MV-4-11 (cell line): ENCODE results near the gene CPM.

Source experiments
- DNase-seq: peaks from one replicate; lab custom pipeline; 2025; lab: John Stamatoyannopoulos, UW

Gene CPM

GRCh38 chr12:68878283-68878682 is 54.7 kb downstream of the CPM start:
- no peak for DNase-seq

GRCh38 chr12:68877583-68877982 is 55.4 kb downstream of the CPM start:
- no peak for DNase-seq

- DNase-seq = no peak
Measured at GRCh38 chr12:68876461-68876860, 56.5 kb downstream of the CPM start.

DNA sequence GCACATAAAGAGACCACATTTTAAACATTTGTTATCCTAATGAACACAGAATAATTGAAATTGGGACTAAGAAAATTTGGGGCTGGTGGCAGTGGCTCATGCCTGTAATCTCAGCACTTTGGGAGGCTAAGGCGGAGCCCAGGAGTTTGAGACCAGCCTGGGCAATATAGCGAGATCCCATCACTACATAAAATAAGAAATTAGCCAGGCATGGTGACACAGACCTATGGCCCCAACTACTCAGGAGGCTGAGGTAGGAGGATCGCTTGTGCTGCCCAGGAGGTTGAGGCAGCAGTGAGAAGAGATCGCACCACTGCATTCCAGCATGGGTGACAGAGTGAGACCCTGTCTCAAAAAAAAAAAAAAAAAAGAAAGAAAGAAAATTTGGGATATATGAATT is 59.7 kb downstream of the CPM start:
- DNase-seq = no peak

DNA sequence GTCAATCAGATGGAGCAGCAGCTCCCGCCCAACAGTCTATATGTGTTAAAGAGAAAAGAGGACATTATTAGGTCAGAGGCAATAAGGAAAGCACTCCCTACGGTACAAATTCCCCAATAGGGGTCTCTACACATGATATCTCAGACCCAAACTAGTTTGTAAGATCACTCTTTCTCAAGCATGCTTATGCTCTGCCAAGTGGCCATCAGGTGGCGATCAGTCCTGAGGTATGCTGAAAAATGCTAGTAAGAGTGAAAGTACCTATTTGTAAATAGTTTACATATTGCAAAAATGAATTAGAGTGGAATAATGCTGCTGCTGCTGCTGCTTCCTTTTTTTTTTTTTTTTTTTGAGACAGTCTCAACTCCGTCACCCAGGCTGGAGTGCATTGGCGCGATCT is 61.0 kb downstream of the CPM start:
- peak; percentile 47 for DNase-seq

DNA sequence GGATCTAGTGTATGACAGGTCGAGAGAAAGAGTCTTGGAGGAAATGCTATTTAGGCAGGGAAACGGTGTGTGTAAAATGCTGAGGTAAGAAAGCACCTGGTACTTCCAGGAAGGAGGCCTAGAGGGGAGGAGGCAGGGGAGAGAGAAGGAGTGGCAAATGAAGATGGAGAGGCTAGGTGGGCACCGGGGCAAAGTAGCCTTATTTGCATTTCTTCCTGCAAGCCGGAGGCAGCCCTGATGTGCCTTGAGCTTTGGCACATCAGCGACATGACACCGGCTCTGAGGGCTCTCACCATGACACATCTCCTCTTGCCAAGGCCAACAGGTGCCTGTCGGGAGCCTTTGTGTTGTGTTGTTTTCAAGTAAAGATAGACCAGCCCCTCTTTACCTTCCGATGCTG is 61.6 kb downstream of the CPM start:
- DNase-seq = no peak

DNA sequence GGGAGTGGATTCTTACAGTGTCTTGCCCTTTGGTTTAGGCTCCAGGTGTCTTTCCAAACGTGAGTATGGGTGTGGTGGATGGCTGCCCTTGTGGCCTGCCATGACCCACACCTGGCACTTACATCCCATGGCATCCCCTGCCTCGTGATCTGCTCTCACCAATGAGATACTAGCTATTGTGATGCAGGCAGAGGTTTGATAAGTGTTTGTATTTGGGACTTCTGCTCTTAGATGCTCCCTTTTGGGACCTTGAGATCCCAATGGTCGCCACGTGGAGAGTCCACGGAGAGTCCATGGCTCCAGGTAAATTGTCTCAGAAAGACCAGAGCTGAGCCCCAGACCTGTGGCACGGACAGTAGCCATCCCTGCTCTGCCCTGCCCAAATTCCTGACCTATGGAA is 62.5 kb downstream of the CPM start:
- no peak for DNase-seq

DNA sequence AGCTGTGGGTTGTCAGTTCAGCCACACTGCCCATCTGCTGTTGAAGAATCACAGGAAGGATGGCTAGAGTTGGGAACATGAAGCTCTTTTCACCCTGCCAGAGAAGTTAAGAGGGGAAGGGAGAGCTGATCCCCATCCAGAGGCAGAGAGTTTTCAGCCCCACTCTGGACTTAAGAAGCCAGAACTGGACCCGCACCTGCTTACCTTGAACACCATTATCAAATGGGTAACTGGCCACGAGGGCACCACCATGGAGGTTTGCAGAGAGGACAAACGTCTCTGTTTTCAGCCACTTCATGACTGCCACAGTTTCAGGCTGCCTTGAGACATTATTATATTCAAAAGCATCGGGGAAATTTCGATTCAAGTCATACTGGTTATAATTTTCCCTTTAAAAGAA is 63.0 kb downstream of the CPM start:
- no peak for DNase-seq

- no peak for DNase-seq
Measured at GRCh38 chr12:68868043-68868790, 64.8 kb downstream of the CPM start.

DNA sequence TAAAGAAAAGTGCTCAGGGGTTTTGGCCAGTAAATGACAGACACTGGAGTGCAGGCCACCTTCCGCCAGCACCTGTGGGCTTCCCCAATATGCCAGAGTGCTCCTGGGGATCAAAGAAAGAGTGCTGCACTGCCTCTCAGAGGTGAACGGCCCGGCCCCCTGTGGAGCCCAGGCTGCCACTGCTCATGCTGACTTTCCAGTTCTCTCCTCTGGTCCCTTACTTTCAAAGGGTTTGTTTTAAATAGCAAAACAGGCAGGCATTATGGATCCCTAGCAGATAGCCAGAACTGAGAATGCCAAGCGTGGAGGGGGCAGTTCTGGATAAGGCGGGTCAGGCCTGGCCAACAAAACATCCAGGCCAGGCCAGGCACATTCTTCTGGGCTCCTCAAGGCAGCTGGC is 65.4 kb downstream of the CPM start:
- no peak for DNase-seq

DNA sequence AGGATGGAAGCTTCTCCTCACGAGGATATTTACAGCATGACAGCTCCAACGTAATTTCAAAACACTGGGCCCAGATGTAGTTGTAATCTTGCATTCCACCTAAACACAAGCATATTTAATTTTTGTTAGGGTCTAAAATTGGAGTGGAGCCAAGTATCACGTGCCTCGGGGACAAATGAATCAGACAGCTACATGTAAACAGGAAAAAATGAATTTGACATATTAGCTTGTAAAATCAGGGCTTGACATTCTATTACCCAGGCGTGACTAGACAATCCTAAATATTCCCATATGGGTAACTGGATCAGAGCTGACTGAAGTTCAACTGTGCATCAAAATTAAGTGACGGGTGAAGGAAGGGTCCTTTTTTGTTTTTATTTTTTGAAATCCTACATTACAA is 66.0 kb downstream of the CPM start:
- no peak for DNase-seq

DNA sequence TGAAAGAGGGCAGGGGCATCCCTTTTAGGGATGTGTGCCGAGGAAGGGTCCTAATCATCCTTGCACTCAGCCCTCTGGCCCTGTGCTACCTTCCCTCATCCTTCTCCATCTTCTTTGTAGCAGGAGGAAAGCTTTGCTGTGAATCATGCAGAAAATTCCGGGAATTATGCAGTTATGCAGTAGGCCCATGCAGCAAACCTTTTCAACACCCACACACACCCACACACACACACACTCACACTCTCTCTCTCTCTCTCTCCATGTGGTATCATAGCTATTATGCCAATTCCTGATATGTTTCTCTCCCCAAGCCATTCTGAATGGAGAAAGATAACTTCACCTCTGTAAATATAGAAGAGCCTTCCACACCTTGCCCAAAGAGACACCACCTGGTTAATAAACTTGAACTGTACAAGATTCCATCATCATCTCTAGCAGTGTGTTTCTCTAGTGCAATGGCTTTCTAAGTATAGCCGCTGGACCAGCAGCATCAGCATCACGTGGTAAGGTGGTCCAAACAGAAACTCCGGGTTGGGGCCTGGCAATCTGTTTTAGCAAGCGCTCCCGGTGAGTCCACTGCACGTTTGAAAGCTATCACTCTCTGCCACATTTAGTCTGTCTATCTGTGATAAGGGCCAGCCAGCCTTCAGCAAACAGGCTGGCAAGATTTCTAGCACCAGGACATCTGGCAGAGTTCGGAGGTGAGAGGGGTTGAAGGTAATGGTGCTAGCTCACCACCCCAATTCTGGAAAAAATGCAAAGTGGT is 67.4 kb downstream of the CPM start:
- DNase-seq = no peak

- no peak for DNase-seq
Measured at GRCh38 chr12:68864604-68865003, 68.4 kb downstream of the CPM start.

DNA sequence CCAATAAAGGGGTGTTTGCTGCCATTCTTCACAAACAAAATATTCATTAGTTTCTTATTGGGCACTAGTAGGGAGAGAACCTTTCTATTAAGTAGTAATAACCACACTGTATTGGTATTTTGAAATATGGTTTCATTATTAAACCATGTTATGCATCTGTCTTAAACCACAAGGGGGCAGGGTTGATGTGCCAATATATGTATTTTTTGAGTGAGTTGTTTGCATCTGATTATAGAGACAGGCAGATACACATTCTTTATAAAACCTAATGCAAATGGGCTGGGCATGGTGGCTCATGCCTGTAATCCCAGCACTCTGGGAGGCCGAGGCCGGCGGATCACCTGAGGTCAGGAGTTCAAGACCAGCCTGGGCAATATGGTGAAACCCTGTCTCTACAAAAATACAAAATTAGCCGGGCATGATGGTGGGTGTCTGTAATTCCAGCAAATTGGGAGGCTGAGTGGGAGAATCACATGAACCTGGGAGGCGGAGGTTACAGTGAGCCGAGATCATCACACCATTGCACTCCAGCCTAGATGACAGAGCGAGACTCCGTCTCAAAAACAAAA is 69.0 kb downstream of the CPM start:
- DNase-seq = peak; percentile 57

DNA sequence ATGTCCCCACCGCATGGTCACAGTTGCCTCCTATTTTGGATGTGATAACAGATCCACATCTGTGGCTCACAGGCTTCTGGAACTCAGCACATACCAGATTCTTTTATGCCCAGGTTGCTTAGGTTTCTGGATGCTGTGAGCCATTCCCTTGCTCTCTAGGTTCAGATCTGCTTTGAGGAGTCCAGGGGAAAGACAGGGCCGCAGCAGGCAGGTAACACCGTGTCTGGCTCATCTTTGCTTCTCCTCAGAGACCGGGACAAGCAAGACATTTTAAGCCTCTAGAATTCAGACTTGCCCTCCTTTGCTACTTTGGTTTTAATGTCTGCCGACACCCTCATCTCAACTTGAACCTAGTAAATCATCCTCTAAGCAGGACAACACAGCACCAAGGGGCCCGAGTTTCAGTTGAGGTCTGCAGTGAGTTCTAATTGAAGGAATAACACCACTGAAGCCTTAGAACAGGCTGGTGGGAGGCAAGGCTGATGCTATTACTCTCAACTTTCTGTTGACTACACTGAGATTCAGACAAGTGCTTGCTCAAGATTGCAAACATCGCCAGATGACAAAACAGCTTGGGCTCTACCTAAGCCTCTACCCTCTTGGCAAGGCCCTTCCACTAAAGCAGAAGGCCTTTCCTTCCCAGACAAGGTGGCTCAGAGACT is 69.7 kb downstream of the CPM start:
- no peak for DNase-seq

- no peak for DNase-seq
Measured at GRCh38 chr12:68861890-68862289, 71.1 kb downstream of the CPM start.

GRCh38 chr12:68856510-68856909 is 76.5 kb downstream of the CPM start:
- no peak for DNase-seq

DNA sequence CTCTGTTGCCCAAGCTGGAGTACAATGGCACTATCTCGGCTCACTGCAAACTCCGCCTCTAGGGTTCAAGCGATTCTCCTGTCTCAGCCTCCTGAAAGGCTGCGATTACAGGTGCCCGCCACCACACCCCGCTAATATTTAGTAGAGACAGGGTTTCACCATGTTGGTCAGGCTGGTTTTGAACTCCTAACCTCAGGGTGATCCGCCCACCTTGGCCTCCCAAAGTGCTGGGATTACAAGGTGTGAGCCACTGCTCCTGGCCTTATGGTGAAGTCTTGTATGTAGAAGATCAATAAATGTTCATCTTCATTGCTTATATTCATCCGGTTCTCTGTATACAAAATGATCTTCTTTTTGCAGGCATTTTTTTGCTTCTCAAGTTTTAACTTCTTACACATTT is 77.2 kb downstream of the CPM start:
- no peak for DNase-seq

GRCh38 chr12:68855111-68855510 is 77.9 kb downstream of the CPM start:
- no peak for DNase-seq

GRCh38 chr12:68854554-68854953 is 78.4 kb downstream of the CPM start:
- DNase-seq = no peak

- no peak for DNase-seq
Measured at GRCh38 chr12:68854078-68854468, 78.9 kb downstream of the CPM start.

- DNase-seq = no peak
Measured at GRCh38 chr12:68853396-68854077, 79.4 kb downstream of the CPM start.
